A673 (cell line): Measurements from ENCODE around the gene PCARE. TPM values are rescaled to one million over a fixed set of nuclear protein-coding genes. Genes with fewer than 3 reads are reported as not detected.

ENCODE experiments used
- BruUV-seq: library from RNA; stranded (reverse); fragments of 400-500 nt; replicated peaks from 2 replicates; lab custom pipeline; 2021; lab: Mats Ljungman, UMichigan
- CTCF ChIA-PET: fragments of 300-600 bp; sonication (Branson Sonifier 250); formaldehyde crosslinking; loops from one replicate; lab custom pipeline; 2022; ENCODE audit warnings: antibody characterized with exemption; lab: Charles Lee
- POLR2A ChIA-PET: fragments of 300-600 bp; sonication (Branson Sonifier 250); formaldehyde crosslinking; loops from one replicate; lab custom pipeline; 2022; ENCODE audit warnings: antibody characterized with exemption; ENCODE audit not compliant: low non-redundant PET; lab: Charles Lee
- DNase-seq: peaks from one replicate; pipeline ENCODE4 v3.0.0-alpha.2; 2015; ENCODE audit warnings: low spot score
- H3K27ac ChIP-seq: fragments of 200-600 bp; sonication (generic); 2 replicates; pipeline ENCODE4 v1.5.1; 2016; ENCODE audit warnings: mixed run types, low read depth, mild to moderate bottlenecking, mixed read lengths, antibody characterized with exemption, low read length; ENCODE audit not compliant: poor library complexity, severe bottlenecking
- H3K27me3 ChIP-seq: fragments of 200-600 bp; sonication (generic); replicated peaks from 2 replicates; pipeline ENCODE4 v1.6.1; 2017; ENCODE audit warnings: mixed run types, low read depth, mild to moderate bottlenecking, mixed read lengths, antibody characterized with exemption, low read length; ENCODE audit not compliant: insufficient read depth, poor library complexity
- H3K36me3 ChIP-seq: fragments of 200-600 bp; sonication (generic); 2 replicates; pipeline ENCODE4 v1.6.1; 2016; ENCODE audit warnings: mixed run types, mild to moderate bottlenecking, mixed read lengths, antibody characterized with exemption, low read length; ENCODE audit not compliant: insufficient read depth, poor library complexity, severe bottlenecking
- H3K4me1 ChIP-seq: fragments of 200-600 bp; sonication (generic); 2 replicates; pipeline ENCODE4 v1.6.1; 2017; ENCODE audit warnings: mixed run types, mild to moderate bottlenecking, mixed read lengths, antibody characterized with exemption, low read length; ENCODE audit not compliant: insufficient read depth, poor library complexity, severe bottlenecking
- H3K4me3 ChIP-seq: fragments of 200-600 bp; sonication (generic); 2 replicates; pipeline ENCODE4 v1.5.1; 2016; ENCODE audit warnings: low read depth, mixed run types, mild to moderate bottlenecking, mixed read lengths, low read length; ENCODE audit not compliant: poor library complexity, severe bottlenecking
- H3K9me3 ChIP-seq: fragments of 200-600 bp; sonication (generic); 2 replicates; pipeline ENCODE4 v1.6.1; 2016; ENCODE audit warnings: mixed run types, low read depth, mild to moderate bottlenecking, mixed read lengths, antibody characterized with exemption, low read length; ENCODE audit not compliant: poor library complexity, severe bottlenecking
- EZH2 ChIP-seq: fragments of 200-600 bp; sonication (generic); IDR thresholded peaks from 2 replicates; pipeline ENCODE4 v1.6.1; 2017; ENCODE audit warnings: borderline replicate concordance, low read depth, mild to moderate bottlenecking, mixed read lengths, antibody characterized with exemption, low read length; ENCODE audit not compliant: poor library complexity, severe bottlenecking
- intact Hi-C: fragments of 100-400 bp; cut with micrococcal nuclease; formaldehyde crosslinking; loops from one replicate; pipeline ENCODE4 v1.10.0; 2022; ENCODE audit not compliant: unreplicated experiment
- total RNA-seq: library from RNA; stranded (reverse); gene quantifications from 2 replicates; pipeline ENCODE4 v1.2.3, GENCODE V29; 2021
- TF ChIP-seq, protein P1 (sequence below): fragments of 300-800, 200-600 bp; sonication (generic); conservative IDR thresholded peaks from 2 replicates; pipeline ENCODE4 v1.5.1; 2017; ENCODE audit warnings: low read depth, mild to moderate bottlenecking, antibody characterized with exemption, low read length, moderate library complexity, mixed read lengths

The PCARE gene
- total RNA-seq, 1 experiment from 2014 or later, result not detected

GRCh38 chr2:29072971-29073725, 1.2 kb downstream of the PCARE start:
- no peak overlapping the region for H3K4me3 ChIP-seq
- no peak for DNase-seq
- ChIA-PET POLR2A (no interaction called here), CTCF (no interaction called here)
- intact Hi-C loops, result no loop called here
- H3K4me1 ChIP-seq, result no peaks in the 10 kb centered on the region
- TF ChIP-seq EZH2, result no peak
- TF ChIP-seq, protein P1, sequence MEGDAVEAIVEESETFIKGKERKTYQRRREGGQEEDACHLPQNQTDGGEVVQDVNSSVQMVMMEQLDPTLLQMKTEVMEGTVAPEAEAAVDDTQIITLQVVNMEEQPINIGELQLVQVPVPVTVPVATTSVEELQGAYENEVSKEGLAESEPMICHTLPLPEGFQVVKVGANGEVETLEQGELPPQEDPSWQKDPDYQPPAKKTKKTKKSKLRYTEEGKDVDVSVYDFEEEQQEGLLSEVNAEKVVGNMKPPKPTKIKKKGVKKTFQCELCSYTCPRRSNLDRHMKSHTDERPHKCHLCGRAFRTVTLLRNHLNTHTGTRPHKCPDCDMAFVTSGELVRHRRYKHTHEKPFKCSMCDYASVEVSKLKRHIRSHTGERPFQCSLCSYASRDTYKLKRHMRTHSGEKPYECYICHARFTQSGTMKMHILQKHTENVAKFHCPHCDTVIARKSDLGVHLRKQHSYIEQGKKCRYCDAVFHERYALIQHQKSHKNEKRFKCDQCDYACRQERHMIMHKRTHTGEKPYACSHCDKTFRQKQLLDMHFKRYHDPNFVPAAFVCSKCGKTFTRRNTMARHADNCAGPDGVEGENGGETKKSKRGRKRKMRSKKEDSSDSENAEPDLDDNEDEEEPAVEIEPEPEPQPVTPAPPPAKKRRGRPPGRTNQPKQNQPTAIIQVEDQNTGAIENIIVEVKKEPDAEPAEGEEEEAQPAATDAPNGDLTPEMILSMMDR, result no peak
- no peaks in the 10 kb centered on the region for H3K36me3 ChIP-seq
- no peak overlapping the region for H3K27ac ChIP-seq
- no peaks in the 10 kb centered on the region for H3K9me3 ChIP-seq
- H3K27me3 ChIP-seq, result no peaks in the 10 kb centered on the region
- no TSS peak for BruUV-seq

DNA sequence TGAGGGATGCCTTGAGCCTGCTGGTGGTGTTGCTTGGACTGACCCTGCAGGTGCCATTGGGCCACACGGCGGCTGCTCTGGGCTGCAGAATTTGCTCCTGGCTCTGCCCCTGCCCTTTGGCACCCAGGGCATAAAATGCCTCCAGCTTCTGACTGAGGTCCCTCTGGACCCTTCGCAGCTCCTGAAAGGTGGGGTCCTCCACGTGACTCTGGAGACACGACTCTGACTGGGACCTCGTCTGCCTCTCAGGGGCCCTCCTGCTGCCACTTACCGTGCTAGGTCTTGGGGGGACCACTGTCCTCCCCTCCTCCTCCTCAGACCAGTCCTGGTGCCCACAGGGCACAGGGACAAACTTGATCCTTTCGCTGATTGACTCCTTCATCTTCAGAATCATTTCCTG, 2.1 kb downstream of the PCARE start:
- no TSS peak for BruUV-seq
- H3K27me3 ChIP-seq, result no peaks in the 10 kb centered on the region
- no peak for DNase-seq
- H3K9me3 ChIP-seq, result no peaks in the 10 kb centered on the region
- POLR2A ChIA-PET, result no interaction called here
- TF ChIP-seq EZH2, result no peak
- TF ChIP-seq, protein P1, result no peak
- H3K27ac ChIP-seq, result no peak overlapping the region
- intact Hi-C loops, result no loop called here
- CTCF ChIA-PET, result no interaction called here
- no peaks in the 10 kb centered on the region for H3K36me3 ChIP-seq
- H3K4me3 ChIP-seq, result no peak overlapping the region
- H3K4me1 ChIP-seq, result no peaks in the 10 kb centered on the region

GRCh38 chr2:29071032-29071975, 3.0 kb downstream of the PCARE start:
- no peaks in the 10 kb centered on the region for H3K27me3 ChIP-seq
- no peak overlapping the region for H3K4me3 ChIP-seq
- ChIA-PET POLR2A (no interaction called here), CTCF (no interaction called here)
- no peaks in the 10 kb centered on the region for H3K4me1 ChIP-seq
- H3K27ac ChIP-seq, result no peak overlapping the region
- DNase-seq, result no peak
- intact Hi-C loops, result no loop called here
- no peaks in the 10 kb centered on the region for H3K36me3 ChIP-seq
- H3K9me3 ChIP-seq, result no peaks in the 10 kb centered on the region
- BruUV-seq, result no TSS peak
- no peak for TF ChIP-seq EZH2
- TF ChIP-seq, protein P1, result no peak
